ENCODE measurements around the gene MT1F. TPM values are rescaled to one million over a fixed set of nuclear protein-coding genes. Genes with fewer than 3 reads are reported as not detected.

Gene MT1F
- total and polyA plus RNA-seq, 9 of the 15 experiments (the other 6 are each of a cell fraction or from before 2014, with no cell fraction given), result 0.18 to 0.68 (median 0.29) TPM; not detected in 5

DNA sequence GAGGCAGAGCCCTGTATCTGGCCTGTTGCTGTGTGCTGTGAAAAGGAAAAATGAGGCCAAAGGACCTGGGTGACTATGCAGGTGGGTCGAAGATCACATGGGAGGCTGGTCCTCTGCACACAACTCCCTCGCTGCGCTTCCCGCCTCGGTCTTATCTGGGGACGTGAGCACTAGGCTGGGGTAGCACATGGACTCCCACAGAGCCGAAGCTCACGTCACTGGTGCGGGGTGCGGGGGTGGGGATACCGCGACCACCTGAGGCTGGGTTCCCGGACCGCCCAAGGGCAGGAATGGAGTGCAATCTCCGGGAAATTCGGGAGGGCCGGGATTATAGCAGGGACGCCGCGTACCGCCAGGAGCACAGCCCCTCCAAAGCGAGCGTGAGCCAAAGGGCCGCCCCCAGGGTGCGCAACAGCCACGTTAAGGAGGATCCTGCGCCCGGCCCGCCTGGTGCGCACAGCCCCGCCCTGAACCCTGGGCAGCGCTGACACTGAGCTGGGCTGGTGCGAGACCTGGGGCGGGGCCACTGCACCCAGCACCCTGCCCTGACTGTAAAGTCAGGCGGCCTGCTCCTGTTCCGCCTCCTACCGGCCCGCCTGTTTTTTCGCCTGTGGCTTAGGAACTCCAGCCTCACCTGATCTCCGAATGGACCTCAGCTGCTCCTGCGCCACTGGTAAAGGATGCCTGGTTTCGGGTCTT, 14.5 kb upstream of the MT1F start:
- Histone ChIP-seq H3K9me1 (ENCODE audit: control insufficient read depth, insufficient read depth, low read length) (no peaks in the 10 kb centered on the region), H3K27ac (ENCODE audit: extremely low read depth, low read depth, low read length) (no peak overlapping the region), H3K9ac (ENCODE audit: insufficient read depth in 1 of 2, low read depth in 2 of 2, low read length in 2 of 2) (0 out of 4 replicates have a peak overlapping the region, but pooled peaks of 1 of the 2 experiments have one; percentile 29), H3K4me2 (ENCODE audit: insufficient read depth, low read length) (peak overlapping the region; percentile 48), H3K4me1 (replicated peaks in 1 of 2; ENCODE audit: control insufficient read depth in 2 of 2, insufficient read depth in 2 of 2, low read length in 2 of 2) (peaks cover 3 to 17% of the 10 kb centered on the region in 2 experiments; a peak in 3 of 5 replicates), H3K4me3 (no peak overlapping the region), H2AFZ (ENCODE audit: low read depth, low read length) (peak overlapping the region; percentile 60), H3K27me3 (ENCODE audit: control insufficient read depth in 2 of 2, insufficient read depth in 2 of 2, low read length in 2 of 2) (peaks cover 27 to 63% of the 10 kb centered on the region in 2 experiments), H4K20me1 (replicated peaks; ENCODE audit: control insufficient read depth, insufficient read depth, low read length) (no peaks in the 10 kb centered on the region; the same call in 1 of the 2 replicates), H3K79me2 (ENCODE audit: control insufficient read depth, insufficient read depth, low read length) (no peaks in the 10 kb centered on the region), H3K9me3 (replicated peaks; ENCODE audit: control insufficient read depth, insufficient read depth, low read depth, low read length) (no peaks in the 10 kb centered on the region), H3K36me3 (ENCODE audit: control insufficient read depth, insufficient read depth, low read length) (no peaks in the 10 kb centered on the region)
- in situ Hi-C loops (cut with MboI), result no loop called here
- no peak for FAIRE-seq
- peak; percentile 95 for ATAC-seq
- ChIA-PET CTCF (ENCODE audit: low intra/inter-chr PET ratio) (no interaction called here), POLR2A (interaction anchor here (0.8 to 1.3 kb wide), 3 partner anchors 35 to 334 kb away, joined by 3 to 6 read pairs (median 3); partner anchors contain the start of gene MT2A)
- intact Hi-C loops (cut with micrococcal nuclease), result no loop called here
- WGBS (ENCODE audit: insufficient coverage, low coverage, missing lambda C conversion rate), result under 1% methylated on average over 37 of the region's 42 CpGs
- no TSS peak for BruUV-seq (replicated peaks)
- DNase-seq (ENCODE audit: extremely low read depth in 1 of 4, low spot score in 3 of 4), result peak; percentile 59 to 85 (median 74)
- peak; percentile 40 for TF ChIP-seq HMGN3 (IDR thresholded peaks at IDR 0.05; ENCODE audit: borderline replicate concordance, extremely low read depth, insufficient read length, low read depth, low read length)
- TF ChIP-seq, protein P1, sequence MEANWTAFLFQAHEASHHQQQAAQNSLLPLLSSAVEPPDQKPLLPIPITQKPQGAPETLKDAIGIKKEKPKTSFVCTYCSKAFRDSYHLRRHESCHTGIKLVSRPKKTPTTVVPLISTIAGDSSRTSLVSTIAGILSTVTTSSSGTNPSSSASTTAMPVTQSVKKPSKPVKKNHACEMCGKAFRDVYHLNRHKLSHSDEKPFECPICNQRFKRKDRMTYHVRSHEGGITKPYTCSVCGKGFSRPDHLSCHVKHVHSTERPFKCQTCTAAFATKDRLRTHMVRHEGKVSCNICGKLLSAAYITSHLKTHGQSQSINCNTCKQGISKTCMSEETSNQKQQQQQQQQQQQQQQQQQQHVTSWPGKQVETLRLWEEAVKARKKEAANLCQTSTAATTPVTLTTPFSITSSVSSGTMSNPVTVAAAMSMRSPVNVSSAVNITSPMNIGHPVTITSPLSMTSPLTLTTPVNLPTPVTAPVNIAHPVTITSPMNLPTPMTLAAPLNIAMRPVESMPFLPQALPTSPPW (CRISPR knock-in tag; IDR thresholded peaks at IDR 0.05), result peak; percentile 48
- TF ChIP-seq HDAC3 (IDR thresholded peaks at IDR 0.05; ENCODE audit: borderline replicate concordance, partially characterized antibody), result no peak
- TF ChIP-seq, protein P2, sequence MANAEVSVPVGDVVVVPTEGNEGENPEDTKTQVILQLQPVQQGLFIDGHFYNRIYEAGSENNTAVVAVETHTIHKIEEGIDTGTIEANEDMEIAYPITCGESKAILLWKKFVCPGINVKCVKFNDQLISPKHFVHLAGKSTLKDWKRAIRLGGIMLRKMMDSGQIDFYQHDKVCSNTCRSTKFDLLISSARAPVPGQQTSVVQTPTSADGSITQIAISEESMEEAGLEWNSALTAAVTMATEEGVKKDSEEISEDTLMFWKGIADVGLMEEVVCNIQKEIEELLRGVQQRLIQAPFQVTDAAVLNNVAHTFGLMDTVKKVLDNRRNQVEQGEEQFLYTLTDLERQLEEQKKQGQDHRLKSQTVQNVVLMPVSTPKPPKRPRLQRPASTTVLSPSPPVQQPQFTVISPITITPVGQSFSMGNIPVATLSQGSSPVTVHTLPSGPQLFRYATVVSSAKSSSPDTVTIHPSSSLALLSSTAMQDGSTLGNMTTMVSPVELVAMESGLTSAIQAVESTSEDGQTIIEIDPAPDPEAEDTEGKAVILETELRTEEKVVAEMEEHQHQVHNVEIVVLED (CRISPR knock-in tag; IDR thresholded peaks at IDR 0.05), result peak; percentile 16; the same call in 1 of the 2 replicates
- peak; percentile 43 for TF ChIP-seq HNRNPLL (IDR thresholded peaks at IDR 0.05; ENCODE audit: low read depth, low read length, poor library complexity, severe bottlenecking)
- peak; percentile 37 to 41; a peak in 2 of 4 replicates for TF ChIP-seq MAZ (CRISPR knock-in tag; conservative IDR thresholded peaks at IDR 0.05 in 1 of 2, IDR thresholded peaks at IDR 0.05 in 1 of 2)
- TF ChIP-seq SMAD3 (CRISPR knock-in tag; conservative IDR thresholded peaks at IDR 0.05), result no peak
- peak; percentile 36 to 47; a peak in 3 of 4 replicates for TF ChIP-seq RAD21 (CRISPR knock-in tag; conservative IDR thresholded peaks at IDR 0.05 in 1 of 2, IDR thresholded peaks at IDR 0.05 in 1 of 2)
- 0 out of 2 replicates have a peak, but pooled peaks have one; percentile 4 for TF ChIP-seq TCF3 (CRISPR knock-in tag; IDR thresholded peaks at IDR 0.05)
- TF ChIP-seq, protein P3, sequence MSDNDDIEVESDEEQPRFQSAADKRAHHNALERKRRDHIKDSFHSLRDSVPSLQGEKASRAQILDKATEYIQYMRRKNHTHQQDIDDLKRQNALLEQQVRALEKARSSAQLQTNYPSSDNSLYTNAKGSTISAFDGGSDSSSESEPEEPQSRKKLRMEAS (CRISPR knock-in tag; IDR thresholded peaks at IDR 0.05), result peak; percentile 41; the same call in 1 of the 2 replicates
- peak; percentile 40; the same call in 1 of the 2 replicates for TF ChIP-seq CTBP1 (IDR thresholded peaks at IDR 0.05; ENCODE audit: borderline replicate concordance)
- TF ChIP-seq EGR1 (conservative IDR thresholded peaks at IDR 0.05), result peak; percentile 69
- TF ChIP-seq L3MBTL2 (IDR thresholded peaks at IDR 0.05), result peak; percentile 94
- TF ChIP-seq WHSC1 (IDR thresholded peaks at IDR 0.05; ENCODE audit: low read length), result no peak
- TF ChIP-seq NCOA4 (IDR thresholded peaks at IDR 0.05; ENCODE audit: partially characterized antibody), result no peak
- TF ChIP-seq, protein P4, sequence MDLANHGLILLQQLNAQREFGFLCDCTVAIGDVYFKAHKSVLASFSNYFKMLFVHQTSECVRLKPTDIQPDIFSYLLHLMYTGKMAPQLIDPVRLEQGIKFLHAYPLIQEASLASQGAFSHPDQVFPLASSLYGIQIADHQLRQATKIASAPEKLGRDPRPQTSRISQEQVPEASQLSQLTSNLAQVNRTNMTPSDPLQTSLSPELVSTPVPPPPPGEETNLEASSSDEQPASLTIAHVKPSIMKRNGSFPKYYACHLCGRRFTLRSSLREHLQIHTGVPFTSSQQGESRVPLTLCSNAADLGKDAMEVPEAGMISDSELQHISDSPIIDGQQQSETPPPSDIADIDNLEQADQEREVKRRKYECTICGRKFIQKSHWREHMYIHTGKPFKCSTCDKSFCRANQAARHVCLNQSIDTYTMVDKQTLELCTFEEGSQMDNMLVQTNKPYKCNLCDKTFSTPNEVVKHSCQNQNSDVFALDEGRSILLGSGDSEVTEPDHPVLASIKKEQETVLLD (IDR thresholded peaks at IDR 0.05), result 0 out of 2 replicates have a peak, but pooled peaks have one; percentile 30
